OCI-LY7 (cell line): ENCODE data around the gene ZBTB16. TPM values are rescaled to one million over a fixed set of nuclear protein-coding genes. Genes with fewer than 3 reads are reported as not detected.

Experiments used
- BruUV-seq: library from RNA; stranded (reverse); fragments of 400-500 nt; replicated peaks from 2 replicates; lab custom pipeline; 2021; lab: Mats Ljungman, UMichigan
- CTCF ChIA-PET: fragments of 300-600 bp; sonication (Branson Sonifier 250); formaldehyde crosslinking; loops from one replicate; lab custom pipeline; 2022; ENCODE audit warnings: antibody characterized with exemption; ENCODE audit not compliant: unreplicated experiment; lab: Charles Lee
- POLR2A ChIA-PET: fragments of 300-600 bp; sonication (Branson Sonifier 250); formaldehyde crosslinking; loops from one replicate; lab custom pipeline; 2022; ENCODE audit warnings: antibody characterized with exemption; lab: Charles Lee
- DNase-seq: peaks from one replicate; pipeline ENCODE4 v3.0.0-alpha.2; 2015; ENCODE audit warnings: low spot score
- H2AFZ ChIP-seq: fragments of 200-600 bp; sonication (generic), shearing (Covaris generic); 2 replicates; pipeline ENCODE4 v1.6.1; 2014; ENCODE audit warnings: mild to moderate bottlenecking, antibody characterized with exemption, low read length, moderate library complexity
- H3K27ac ChIP-seq: fragments of 200-600 bp; sonication (generic); 2 replicates; pipeline ENCODE4 v1.5.1; 2014; ENCODE audit warnings: mixed run types, low read depth, mild to moderate bottlenecking, moderate library complexity, low read length, inconsistent platforms; ENCODE audit not compliant: poor library complexity, severe bottlenecking
- H3K36me3 ChIP-seq: fragments of 200-600 bp; sonication (generic); 2 replicates; pipeline ENCODE4 v1.6.1; 2014; ENCODE audit warnings: mild to moderate bottlenecking, antibody characterized with exemption, low read length, moderate library complexity, mixed read lengths; ENCODE audit not compliant: insufficient read depth
- H3K4me1 ChIP-seq: fragments of 200-600 bp; sonication (generic); 2 replicates; pipeline ENCODE4 v1.5.1; 2014; ENCODE audit warnings: mild to moderate bottlenecking, low read length; ENCODE audit not compliant: insufficient read depth, poor library complexity, severe bottlenecking
- H3K4me2 ChIP-seq: fragments of 200-600 bp; sonication (generic); 2 replicates; pipeline ENCODE4 v1.6.1; 2014; ENCODE audit warnings: mild to moderate bottlenecking, low read length
- H3K4me3 ChIP-seq: fragments of 200-600 bp; sonication (generic); 2 replicates; pipeline ENCODE4 v1.5.1; 2014; ENCODE audit warnings: mild to moderate bottlenecking, low read depth, low read length; ENCODE audit not compliant: poor library complexity, severe bottlenecking
- H3K79me2 ChIP-seq: fragments of 200-600 bp; sonication (generic); 2 replicates; pipeline ENCODE4 v1.6.1; 2016; ENCODE audit warnings: low read depth, mild to moderate bottlenecking, low read length, moderate library complexity, mixed read lengths; ENCODE audit not compliant: insufficient read depth
- H3K9me2 ChIP-seq: fragments of 200-600 bp; sonication (generic); 2 replicates; pipeline ENCODE4 v1.6.1; 2016; ENCODE audit warnings: mild to moderate bottlenecking, low read length, mixed read lengths; ENCODE audit not compliant: insufficient read depth
- H3K9me3 ChIP-seq: fragments of 200-600 bp; sonication (generic); 2 replicates; pipeline ENCODE4 v1.6.1; 2014; ENCODE audit warnings: mild to moderate bottlenecking, mixed run types, low read length, mixed read lengths
- H4K20me1 ChIP-seq: fragments of 200-600 bp; sonication (generic); 2 replicates; pipeline ENCODE4 v1.6.1; 2014; ENCODE audit warnings: mild to moderate bottlenecking, antibody characterized with exemption, low read length, moderate library complexity, mixed read lengths; ENCODE audit not compliant: insufficient read depth
- EZH2phosphoT487 ChIP-seq: fragments of 200-600 bp; sonication (generic); IDR thresholded peaks from 2 replicates; pipeline ENCODE4 v1.6.1; 2018; ENCODE audit warnings: low read depth, borderline replicate concordance, mild to moderate bottlenecking, mixed run types, antibody characterized with exemption, low read length, moderate library complexity, mixed read lengths
- intact Hi-C: fragments of 100-400 bp; cut with micrococcal nuclease; formaldehyde crosslinking; loops from one replicate; pipeline ENCODE4 v1.10.0; 2022; ENCODE audit not compliant: unreplicated experiment
- total RNA-seq, 2 experiments: library from RNA; depleted of rRNA in 1 of 2; stranded (reverse); fragments of >200 nt in 1 of 2; shearing (Covaris generic) in 1 of 2; gene quantifications; 2 replicates each; pipeline ENCODE4 v1.2.3, GENCODE V29; 2014 to 2022
- TF ChIP-seq, protein P1 (sequence below): fragments of 200-600 bp; sonication (generic); conservative IDR thresholded peaks from 2 replicates; pipeline ENCODE4 v1.5.1; 2014; ENCODE audit warnings: mild to moderate bottlenecking, antibody characterized with exemption, low read length, moderate library complexity, mixed read lengths

The ZBTB16 gene
- total RNA-seq, 2 experiments from 2014 or later: not detected

DNA sequence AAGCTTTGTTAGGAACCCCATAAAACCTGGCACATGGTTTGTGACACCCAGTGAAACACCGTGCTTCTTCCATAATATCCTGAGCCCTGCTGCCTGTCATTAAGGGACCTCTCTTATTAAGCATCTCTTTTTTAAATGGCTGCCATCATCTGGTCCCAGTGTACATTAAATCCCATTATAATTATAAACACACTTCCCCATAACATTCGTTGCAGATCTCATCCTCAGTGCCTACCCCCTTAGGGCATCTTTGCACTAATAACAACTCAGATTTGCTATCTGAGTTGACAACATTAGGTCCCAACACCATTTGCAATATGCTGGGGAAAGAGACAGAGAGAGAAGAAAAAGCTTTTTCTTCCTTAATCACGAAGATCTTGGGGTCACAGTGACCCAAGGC, 4.7 kb upstream of the ZBTB16 start:
- H2AFZ ChIP-seq: no peak overlapping the region
- no peaks in the 10 kb centered on the region for H3K9me3 ChIP-seq
- CTCF ChIA-PET: no interaction called here
- H3K36me3 ChIP-seq: no peaks in the 10 kb centered on the region
- DNase-seq: no peak
- no peak overlapping the region for H3K4me2 ChIP-seq
- H3K79me2 ChIP-seq: no peaks in the 10 kb centered on the region
- POLR2A ChIA-PET: no interaction called here
- no peak overlapping the region for H3K27ac ChIP-seq
- H4K20me1 ChIP-seq: no peaks in the 10 kb centered on the region
- BruUV-seq: no TSS peak
- H3K4me1 ChIP-seq: no peaks in the 10 kb centered on the region
- H3K9me2 ChIP-seq: no peaks in the 10 kb centered on the region
- no peak overlapping the region for H3K4me3 ChIP-seq
- TF ChIP-seq, protein P1, sequence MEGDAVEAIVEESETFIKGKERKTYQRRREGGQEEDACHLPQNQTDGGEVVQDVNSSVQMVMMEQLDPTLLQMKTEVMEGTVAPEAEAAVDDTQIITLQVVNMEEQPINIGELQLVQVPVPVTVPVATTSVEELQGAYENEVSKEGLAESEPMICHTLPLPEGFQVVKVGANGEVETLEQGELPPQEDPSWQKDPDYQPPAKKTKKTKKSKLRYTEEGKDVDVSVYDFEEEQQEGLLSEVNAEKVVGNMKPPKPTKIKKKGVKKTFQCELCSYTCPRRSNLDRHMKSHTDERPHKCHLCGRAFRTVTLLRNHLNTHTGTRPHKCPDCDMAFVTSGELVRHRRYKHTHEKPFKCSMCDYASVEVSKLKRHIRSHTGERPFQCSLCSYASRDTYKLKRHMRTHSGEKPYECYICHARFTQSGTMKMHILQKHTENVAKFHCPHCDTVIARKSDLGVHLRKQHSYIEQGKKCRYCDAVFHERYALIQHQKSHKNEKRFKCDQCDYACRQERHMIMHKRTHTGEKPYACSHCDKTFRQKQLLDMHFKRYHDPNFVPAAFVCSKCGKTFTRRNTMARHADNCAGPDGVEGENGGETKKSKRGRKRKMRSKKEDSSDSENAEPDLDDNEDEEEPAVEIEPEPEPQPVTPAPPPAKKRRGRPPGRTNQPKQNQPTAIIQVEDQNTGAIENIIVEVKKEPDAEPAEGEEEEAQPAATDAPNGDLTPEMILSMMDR: no peak
- no peak for TF ChIP-seq EZH2phosphoT487
- intact Hi-C loops: no loop called here

DNA sequence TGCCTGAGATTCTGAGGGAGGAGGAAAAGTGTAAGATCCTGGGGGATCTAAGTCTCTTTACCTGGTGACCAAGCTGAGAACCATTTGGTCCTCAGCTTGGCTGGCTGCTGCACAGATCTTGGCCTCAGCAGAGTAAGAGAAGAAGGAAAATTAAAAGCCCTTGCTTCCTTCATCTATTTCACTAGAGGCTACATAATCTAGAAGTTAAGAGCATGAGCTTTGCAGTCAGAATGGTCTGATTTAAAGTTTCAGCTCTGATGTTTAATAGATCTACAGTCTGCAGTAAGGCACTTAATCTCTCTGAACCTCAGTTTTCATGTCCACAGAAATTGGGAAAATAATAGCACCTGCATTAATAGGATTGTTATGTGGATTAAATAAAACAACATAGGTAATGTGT, 3.1 kb upstream of the ZBTB16 start:
- H3K79me2 ChIP-seq: no peaks in the 10 kb centered on the region
- H3K36me3 ChIP-seq: no peaks in the 10 kb centered on the region
- ChIA-PET CTCF (no interaction called here), POLR2A (no interaction called here)
- H3K27ac ChIP-seq: no peak overlapping the region
- TF ChIP-seq, protein P1: no peak
- no peak for TF ChIP-seq EZH2phosphoT487
- no peak for DNase-seq
- no peaks in the 10 kb centered on the region for H3K4me1 ChIP-seq
- BruUV-seq: no TSS peak
- H3K9me2 ChIP-seq: no peaks in the 10 kb centered on the region
- intact Hi-C loops: no loop called here
- no peak overlapping the region for H3K4me2 ChIP-seq
- H2AFZ ChIP-seq: no peak overlapping the region
- H3K9me3 ChIP-seq: no peaks in the 10 kb centered on the region
- no peak overlapping the region for H3K4me3 ChIP-seq
- no peaks in the 10 kb centered on the region for H4K20me1 ChIP-seq

DNA sequence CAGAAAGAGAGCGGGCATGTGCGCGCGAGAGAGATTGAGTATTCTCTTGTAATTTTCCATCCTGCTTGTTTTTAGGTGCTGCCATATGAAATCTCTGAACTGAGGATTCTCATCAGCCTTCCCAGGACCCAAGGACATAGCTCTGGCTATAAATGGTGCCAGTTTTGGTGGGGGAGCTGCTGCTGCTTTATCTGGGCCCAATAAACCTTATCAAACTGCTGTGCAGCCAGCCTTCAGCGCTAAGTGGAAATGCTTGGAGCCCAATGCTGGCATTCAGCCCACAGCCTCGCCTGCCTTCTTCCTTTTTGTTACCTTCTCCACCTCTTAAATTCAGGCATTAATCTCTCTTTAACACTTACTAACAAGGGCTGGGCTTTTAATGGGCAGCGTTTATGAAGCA, 2.4 kb upstream of the ZBTB16 start:
- no peak overlapping the region for H2AFZ ChIP-seq
- H3K9me3 ChIP-seq: no peaks in the 10 kb centered on the region
- no peak for DNase-seq
- no peaks in the 10 kb centered on the region for H3K4me1 ChIP-seq
- intact Hi-C loops: no loop called here
- BruUV-seq: no TSS peak
- no peaks in the 10 kb centered on the region for H3K36me3 ChIP-seq
- H3K79me2 ChIP-seq: no peaks in the 10 kb centered on the region
- H3K27ac ChIP-seq: no peak overlapping the region
- no peak for TF ChIP-seq EZH2phosphoT487
- TF ChIP-seq, protein P1: no peak
- H3K4me3 ChIP-seq: no peak overlapping the region
- no peaks in the 10 kb centered on the region for H4K20me1 ChIP-seq
- H3K9me2 ChIP-seq: no peaks in the 10 kb centered on the region
- POLR2A ChIA-PET: no interaction called here
- H3K4me2 ChIP-seq: no peak overlapping the region
- CTCF ChIA-PET: no interaction called here
